SK-N-SH (cell line): ENCODE data around the gene TENT5A. TPM values are rescaled to one million over a fixed set of nuclear protein-coding genes. Genes with fewer than 3 reads are reported as not detected.

Source experiments
- CTCF ChIA-PET: fragments of 300-600, 350-600 bp; formaldehyde crosslinking; extraction: SDS; loops from one replicate; lab custom pipeline; 2021; lab: Yijun Ruan, JAX
- POLR2A ChIA-PET: fragments of 350-600 bp; sonication (Branson Sonifier 250); formaldehyde crosslinking; extraction: SDS; loops from one replicate; lab custom pipeline; 2020; ENCODE audit warnings: antibody characterized with exemption, inconsistent platforms; lab: Yijun Ruan, JAX
- DNase-seq: peaks from one replicate; pipeline ENCODE4 v3.0.0; 2012
- H2AFZ ChIP-seq: fragments of 200-600 bp; sonication (generic); 2 replicates; pipeline ENCODE4 v1.8.1; 2016; ENCODE audit warnings: antibody characterized with exemption, mild to moderate bottlenecking, low read depth
- H3F3A ChIP-seq: fragments of 200-600 bp; sonication (generic); replicated peaks from 2 replicates; pipeline ENCODE3; 2016; ENCODE audit warnings: antibody characterized with exemption, mild to moderate bottlenecking; ENCODE audit not compliant: insufficient read depth
- H3K27ac ChIP-seq, 2 experiments: fragments of 200-500 bp in 1 of 2; fragments of 200-600 bp in 1 of 2; sonication (Bioruptor generic) in 1 of 2; sonication (generic), shearing (Covaris generic) in 1 of 2; 2 replicates each; pipeline versions ENCODE4 v1.5.1 to v1.6.1; 2014 to 2016; ENCODE audit warnings: low read depth in 2 of 2, inconsistent platforms in 1 of 2, low read length in 1 of 2, mild to moderate bottlenecking in 1 of 2, mixed read lengths in 1 of 2
- H3K27me3 ChIP-seq: fragments of 200-600 bp; sonication (generic), shearing (Covaris generic); 2 replicates; pipeline ENCODE4 v1.6.1; 2016; ENCODE audit warnings: mixed run types; ENCODE audit not compliant: insufficient read depth
- H3K36me3 ChIP-seq, 2 experiments: fragments of 200-500 bp in 1 of 2; fragments of 200-600 bp in 1 of 2; sonication (Bioruptor generic) in 1 of 2; sonication (generic) in 1 of 2; replicated peaks in 1 of 2; 2 replicates each; pipeline versions ENCODE3 to v1.5.1; 2014 to 2016; ENCODE audit warnings: low read length in 1 of 2, mild to moderate bottlenecking in 1 of 2; ENCODE audit not compliant: insufficient read depth in 2 of 2, control insufficient read depth in 1 of 2
- H3K4me1 ChIP-seq, 2 experiments: fragments of 200-500 bp in 1 of 2; fragments of 200-600 bp in 1 of 2; sonication (Bioruptor generic) in 1 of 2; sonication (generic), shearing (Covaris generic) in 1 of 2; 2 replicates each; pipeline versions ENCODE4 v1.5.1 to v1.6.1; 2014 to 2016; ENCODE audit warnings: low read depth in 1 of 2, low read length in 1 of 2, mixed run types in 1 of 2; ENCODE audit not compliant: insufficient read depth in 2 of 2, control insufficient read depth in 1 of 2
- H3K4me2 ChIP-seq: fragments of 200-600 bp; sonication (generic), shearing (Covaris generic); 2 replicates; pipeline ENCODE4 v1.6.1; 2017; ENCODE audit warnings: mixed run types
- H3K4me3 ChIP-seq, 2 experiments: fragments of 200-500 bp in 1 of 2; fragments of 200-600 bp in 1 of 2; sonication (Bioruptor generic) in 1 of 2; sonication (generic), shearing (Covaris generic) in 1 of 2; 2 replicates each; pipeline versions ENCODE4 v1.5.1 to v1.8.1; 2014 to 2016; ENCODE audit warnings: low read depth in 2 of 2, inconsistent platforms in 1 of 2, low read length in 1 of 2, mild to moderate bottlenecking in 1 of 2, mixed read lengths in 1 of 2, moderate library complexity in 1 of 2
- H3K79me2 ChIP-seq: fragments of 200-600 bp; sonication (generic); 2 replicates; pipeline ENCODE4 v1.8.1; 2017; ENCODE audit warnings: mild to moderate bottlenecking; ENCODE audit not compliant: insufficient read depth
- H3K9ac ChIP-seq: fragments of 200-600 bp; sonication (generic); 2 replicates; pipeline ENCODE4 v1.6.1; 2017; ENCODE audit warnings: mixed run types
- H3K9me2 ChIP-seq: fragments of 200-600 bp; sonication (generic); 2 replicates; pipeline ENCODE4 v1.6.1; 2017; ENCODE audit warnings: mixed run types
- H3K9me3 ChIP-seq: fragments of 200-600 bp; sonication (generic); 2 replicates; pipeline ENCODE4 v1.6.1; 2017; ENCODE audit warnings: mixed run types, mild to moderate bottlenecking, moderate library complexity
- H4K20me1 ChIP-seq: fragments of 200-600 bp; sonication (generic); 2 replicates; pipeline ENCODE4 v1.6.1; 2017; ENCODE audit warnings: mild to moderate bottlenecking, mixed run types; ENCODE audit not compliant: insufficient read depth
- CHD2 ChIP-seq: fragments of 150-350 bp; IDR thresholded peaks from 2 replicates; pipeline ENCODE4 v1.6.1; 2018; ENCODE audit warnings: low read length; ENCODE audit not compliant: partially characterized antibody
- CTCF ChIP-seq: fragments of 200-600 bp; sonication (generic); IDR thresholded peaks from 2 replicates; pipeline ENCODE4 v1.6.1; 2017; ENCODE audit warnings: antibody characterized with exemption, mild to moderate bottlenecking, moderate library complexity
- GATA2 ChIP-seq: sonication (generic); formaldehyde crosslinking; IDR thresholded peaks from 2 replicates; pipeline ENCODE4 v1.5.0; 2020; ENCODE audit warnings: mild to moderate bottlenecking, missing genetic modification reagents
- JUND ChIP-seq: IDR thresholded peaks from 2 replicates; pipeline ENCODE4 v1.4.0; 2012
- MAX ChIP-seq: IDR thresholded peaks from 2 replicates; pipeline ENCODE4 v1.4.0; 2012; ENCODE audit warnings: low read depth
- MXI1 ChIP-seq: IDR thresholded peaks from 2 replicates; pipeline ENCODE4 v1.6.1; 2012; ENCODE audit warnings: mild to moderate bottlenecking, low read depth, low read length, improper control_type of control experiment
- NFIC ChIP-seq: IDR thresholded peaks from 2 replicates; pipeline ENCODE4 v1.4.0; 2012; ENCODE audit warnings: borderline replicate concordance
- PBX3 ChIP-seq: IDR thresholded peaks from 2 replicates; pipeline ENCODE4; 2012
- POLR2AphosphoS5 ChIP-seq: IDR thresholded peaks from 2 replicates; pipeline ENCODE4 v1.6.1; 2012; ENCODE audit warnings: low read depth, low read length
- RAD21 ChIP-seq: IDR thresholded peaks from 2 replicates; pipeline ENCODE4 v1.6.1; 2012; ENCODE audit warnings: mild to moderate bottlenecking, low read length
- RCOR1 ChIP-seq: fragments of 150-350 bp; IDR thresholded peaks from 2 replicates; pipeline ENCODE4 v1.6.1; 2017; ENCODE audit warnings: antibody characterized with exemption, low read length
- REST ChIP-seq: IDR thresholded peaks from 2 replicates; pipeline ENCODE4 v1.6.1; 2012; ENCODE audit warnings: mild to moderate bottlenecking, low read depth, low read length, moderate library complexity
- RFX5 ChIP-seq: IDR thresholded peaks from 2 replicates; pipeline ENCODE4 v1.6.1; 2012; ENCODE audit warnings: mild to moderate bottlenecking, improper control_type of control experiment, low read length
- RXRA ChIP-seq: IDR thresholded peaks from 2 replicates; pipeline ENCODE4 v1.4.0; 2012; ENCODE audit warnings: low read depth, mild to moderate bottlenecking, borderline replicate concordance
- SIN3A ChIP-seq: IDR thresholded peaks from 2 replicates; pipeline ENCODE4 v1.6.1; 2012; ENCODE audit warnings: low read depth, mild to moderate bottlenecking, low read length, moderate library complexity, borderline replicate concordance
- TEAD4 ChIP-seq: IDR thresholded peaks from 2 replicates; pipeline ENCODE4 v1.4.0; 2012; ENCODE audit warnings: mild to moderate bottlenecking, borderline replicate concordance; ENCODE audit not compliant: insufficient read depth
- USF1 ChIP-seq: IDR thresholded peaks from 2 replicates; pipeline ENCODE4 v1.4.0; 2012; ENCODE audit warnings: low read depth, borderline replicate concordance
- YY1 ChIP-seq: IDR thresholded peaks from 2 replicates; pipeline ENCODE4 v1.4.0; 2012; ENCODE audit warnings: low read depth, mild to moderate bottlenecking
- ZBTB33 ChIP-seq: IDR thresholded peaks from 2 replicates; pipeline ENCODE4 v1.4.0; 2012; ENCODE audit warnings: low read depth, borderline replicate concordance
- polyA plus RNA-seq, 3 experiments: library from polyadenylated mRNA; depleted of rRNA; stranded (reverse); fragments of >200 nt; gene quantifications; 2 replicates each; pipeline ENCODE4 v1.2.3, GENCODE V29; 2012

Gene TENT5A
- polyA plus RNA-seq, 1 of the 3 experiments (the other 2 are of a cell fraction), result 4.9 TPM

- Histone ChIP-seq H2AFZ (no peak overlapping the region), H3K4me1 (no peaks in the 10 kb centered on the region), H3K27ac (no peak overlapping the region), H3K36me3 (no peaks in the 10 kb centered on the region)
- CTCF ChIA-PET, result interaction anchor here (1.5 kb wide), 1 partner anchor 17 kb away, joined by 4 read pairs; no protein-coding TSS in a partner anchor
- DNase-seq, result no peak
- TF ChIP-seq RAD21 (no peak), YY1 (no peak), PBX3 (no peak), MAX (no peak), GATA2 (CRISPR knock-in tag) (no peak), NFIC (no peak), USF1 (no peak), RFX5 (no peak), CTCF (no peak), TEAD4 (no peak), RCOR1 (no peak), REST (no peak), RXRA (no peak), MXI1 (no peak), ZBTB33 (no peak), SIN3A (no peak), JUND (no peak), POLR2AphosphoS5 (no peak), CHD2 (no peak)
- TF ChIP-seq, all 33 proteins: peak for 0
- Histone ChIP-seq H3K9me3 (no peaks in the 10 kb centered on the region), H3K9ac (no peak overlapping the region), H3K79me2 (no peaks in the 10 kb centered on the region), H3K4me3 (no peak overlapping the region), H4K20me1 (no peaks in the 10 kb centered on the region), H3K9me2 (no peaks in the 10 kb centered on the region), H3K27me3 (no peaks in the 10 kb centered on the region), H3F3A (no peaks in the 10 kb centered on the region), H3K4me2 (no peak overlapping the region)
- POLR2A ChIA-PET, result no interaction called here
Observed at GRCh38 chr6:81736428-81736827, 16.1 kb downstream of the TENT5A start.
